Left lung (tissue), 10 donors: ENCODE data around the gene WFS1. TPM values are rescaled to one million over a fixed set of nuclear protein-coding genes. Genes with fewer than 3 reads are reported as not detected.
A peak's percentile ranks its signal among the peaks of the same experiment; 100 is the strongest.

Experiments
- ATAC-seq: fragments of 200-7000 bp; cut with Tn5 transposase; one replicate; pipeline ENCODE4 v1.9.1; 2020; ENCODE audit warnings: moderate library complexity
- DNase-seq, 4 donors: peaks; one replicate each; pipeline ENCODE4 v3.0.0-alpha.2; 2013 to 2020
- H3K27ac ChIP-seq, 2 donors: fragments of 200-600 bp; sonication (generic) in 1 of 2; one replicate each; pipeline versions ENCODE4 v1.5.0 to v1.8.0; 2020 to 2021
- H3K27me3 ChIP-seq, 2 donors: fragments of 200-600 bp; sonication (generic) in 1 of 2; one replicate each; pipeline versions ENCODE4 v1.5.0 to v1.8.0; 2020 to 2021
- H3K36me3 ChIP-seq, 2 donors: fragments of 200-600 bp; sonication (generic) in 1 of 2; one replicate each; pipeline versions ENCODE4 v1.5.0 to v1.8.0; 2020 to 2021
- H3K4me1 ChIP-seq, 2 donors: fragments of 200-600 bp; one replicate each; pipeline ENCODE4 v1.8.0; 2021
- H3K4me3 ChIP-seq, 2 donors: fragments of 200-600 bp; sonication (generic) in 1 of 2; one replicate each; pipeline versions ENCODE4 v1.5.0 to v1.8.0; 2020 to 2021; ENCODE audit warnings: mild to moderate bottlenecking in 1 of 2
- H3K9me3 ChIP-seq, 2 donors: fragments of 200-600 bp; sonication (generic) in 1 of 2; one replicate each; pipeline versions ENCODE4 v1.5.0 to v1.8.0; 2020 to 2021
- CTCF ChIP-seq, 2 donors: fragments of 200-600 bp; sonication (generic) in 1 of 2; IDR thresholded peaks; one replicate each; pipeline versions ENCODE4 v1.5.0 to v1.8.0; 2021; ENCODE audit warnings: antibody characterized with exemption in 2 of 2
- intact Hi-C, 2 donors: fragments of 100-400 bp; cut with DNase I; formaldehyde crosslinking; loops; one replicate each; pipeline versions ENCODE4 v1.11.2 to v1.14.2; 2022
- polyA plus RNA-seq, 6 donors: library from polyadenylated mRNA; unstranded; fragments of 120-200 nt; gene quantifications; one replicate each; pipeline ENCODE4 v1.2.1, GENCODE V29; 2013; ENCODE audit not compliant: insufficient read length in 6 of 6
- total RNA-seq, 2 donors: library from RNA; stranded (reverse); fragmentation: NEBNext Ultra II Directional; extraction: Animal tissue kit (Norgen Biotek cat#: 25700); gene quantifications; one replicate each; pipeline ENCODE4 v1.2.1, GENCODE V29; 2021
- donor health status: DM: no; HTN: yes; CAD: no.
- donor health status: DM: no; HTN: no; CAD: no.

The WFS1 gene
- total and polyA plus RNA-seq, 8 donors = 33.8 to 103 (median 39.9) TPM

GRCh38 chr4:6253961-6254360 lies 15.7 kb upstream of the WFS1 start:
- H3K27ac ChIP-seq = no peak overlapping the region
- peaks cover 0 to 4% of the 10 kb centered on the region in 2 donors for H3K4me1 ChIP-seq
- no peak for TF ChIP-seq CTCF (IDR thresholded peaks at IDR 0.05)
- no peaks in the 10 kb centered on the region for H3K36me3 ChIP-seq
- no peaks in the 10 kb centered on the region for H3K9me3 ChIP-seq
- H3K4me3 ChIP-seq = no peak overlapping the region
- intact Hi-C loops = no loop called here
- DNase-seq = peak in 1 of 4 donors; percentile 19
- ATAC-seq = no peak
- H3K27me3 ChIP-seq = peaks cover 3 to 16% of the 10 kb centered on the region in 2 donors

DNA sequence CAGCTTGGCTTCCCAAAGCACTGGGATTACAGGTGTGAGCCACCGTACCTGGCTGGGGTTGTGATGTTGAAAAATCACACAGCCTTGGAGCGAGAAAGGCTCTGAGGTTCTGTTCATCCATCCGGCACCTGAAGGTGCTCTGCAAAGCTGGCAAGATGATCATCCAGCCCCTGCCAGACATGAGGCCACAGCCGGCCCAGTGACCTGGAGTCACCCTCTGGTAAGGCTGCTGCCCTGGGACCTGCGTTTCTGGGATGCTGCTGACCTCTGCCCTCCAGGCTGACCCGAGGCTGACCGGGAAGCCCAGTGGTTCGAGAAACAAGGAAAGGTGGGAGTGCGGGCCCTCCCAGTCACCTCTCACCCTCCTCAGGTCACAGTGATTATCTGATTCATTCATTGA lies 13.5 kb upstream of the WFS1 start:
- Histone ChIP-seq H3K27ac (no peak overlapping the region), H3K4me1 (peaks cover 0 to 4% of the 10 kb centered on the region in 2 donors), H3K36me3 (no peaks in the 10 kb centered on the region), H3K4me3 (no peak overlapping the region), H3K9me3 (no peaks in the 10 kb centered on the region), H3K27me3 (no peaks in the 10 kb centered on the region)
- no peak for DNase-seq
- no peak for TF ChIP-seq CTCF (IDR thresholded peaks at IDR 0.05)
- no peak for ATAC-seq
- intact Hi-C loops = no loop called here

GRCh38 chr4:6257247-6258025 lies 12.2 kb upstream of the WFS1 start:
- ATAC-seq (peak; percentile 66), DNase-seq (no peak)
- Histone ChIP-seq H3K4me3 (no peak overlapping the region), H3K27ac (peak overlapping the region in 1 of 2 donors; percentile 33), H3K4me1 (peaks cover 0 to 4% of the 10 kb centered on the region in 2 donors), H3K27me3 (no peaks in the 10 kb centered on the region), H3K9me3 (no peaks in the 10 kb centered on the region), H3K36me3 (no peaks in the 10 kb centered on the region)
- intact Hi-C loops = no loop called here
- TF ChIP-seq CTCF (IDR thresholded peaks at IDR 0.05) = no peak

GRCh38 chr4:6258026-6258360 lies 11.7 kb upstream of the WFS1 start:
- ATAC-seq (no peak), DNase-seq (no peak)
- Histone ChIP-seq H3K27ac (no peak overlapping the region), H3K9me3 (no peaks in the 10 kb centered on the region), H3K27me3 (no peaks in the 10 kb centered on the region), H3K4me3 (no peak overlapping the region), H3K4me1 (peaks cover 0 to 4% of the 10 kb centered on the region in 2 donors), H3K36me3 (no peaks in the 10 kb centered on the region)
- intact Hi-C loops = no loop called here
- no peak for TF ChIP-seq CTCF (IDR thresholded peaks at IDR 0.05)

GRCh38 chr4:6258741-6259140 lies 10.9 kb upstream of the WFS1 start:
- DNase-seq (no peak), ATAC-seq (no peak)
- no peak for TF ChIP-seq CTCF (IDR thresholded peaks at IDR 0.05)
- no peaks in the 10 kb centered on the region for H3K27me3 ChIP-seq
- H3K9me3 ChIP-seq = no peaks in the 10 kb centered on the region
- intact Hi-C loops = no loop called here
- no peak overlapping the region for H3K4me3 ChIP-seq
- peaks cover 0 to 4% of the 10 kb centered on the region in 2 donors for H3K4me1 ChIP-seq
- H3K27ac ChIP-seq = no peak overlapping the region
- no peaks in the 10 kb centered on the region for H3K36me3 ChIP-seq
